ENCODE results near the gene INF2.

The INF2 gene

GRCh38 chr14:104698688-104699425, 9.4 kb downstream of the INF2 start:
- no peak overlapping the region for H3K4me3 ChIP-seq (ENCODE audit: low read depth, low read length)
- TF ChIP-seq CTCF (IDR thresholded peaks at IDR 0.05; ENCODE audit: low read depth, low read length, missing control alignments) = no peak
- DNase-seq (ENCODE audit: low read depth) = no peak

GRCh38 chr14:104699426-104699748, 10.0 kb downstream of the INF2 start:
- TF ChIP-seq CTCF (IDR thresholded peaks at IDR 0.05; ENCODE audit: low read depth, low read length, missing control alignments) = no peak
- H3K4me3 ChIP-seq (ENCODE audit: low read depth, low read length) = no peak overlapping the region
- DNase-seq (ENCODE audit: low read depth) = no peak

GRCh38 chr14:104700225-104700651, 10.8 kb downstream of the INF2 start:
- no peak for TF ChIP-seq CTCF (IDR thresholded peaks at IDR 0.05; ENCODE audit: low read depth, low read length, missing control alignments)
- DNase-seq (ENCODE audit: low read depth) = no peak
- no peak overlapping the region for H3K4me3 ChIP-seq (ENCODE audit: low read depth, low read length)

GRCh38 chr14:104700747-104701217, 11.4 kb downstream of the INF2 start:
- DNase-seq (ENCODE audit: low read depth) = no peak
- H3K4me3 ChIP-seq (ENCODE audit: low read depth, low read length) = no peak overlapping the region
- TF ChIP-seq CTCF (IDR thresholded peaks at IDR 0.05; ENCODE audit: low read depth, low read length, missing control alignments) = no peak

DNA sequence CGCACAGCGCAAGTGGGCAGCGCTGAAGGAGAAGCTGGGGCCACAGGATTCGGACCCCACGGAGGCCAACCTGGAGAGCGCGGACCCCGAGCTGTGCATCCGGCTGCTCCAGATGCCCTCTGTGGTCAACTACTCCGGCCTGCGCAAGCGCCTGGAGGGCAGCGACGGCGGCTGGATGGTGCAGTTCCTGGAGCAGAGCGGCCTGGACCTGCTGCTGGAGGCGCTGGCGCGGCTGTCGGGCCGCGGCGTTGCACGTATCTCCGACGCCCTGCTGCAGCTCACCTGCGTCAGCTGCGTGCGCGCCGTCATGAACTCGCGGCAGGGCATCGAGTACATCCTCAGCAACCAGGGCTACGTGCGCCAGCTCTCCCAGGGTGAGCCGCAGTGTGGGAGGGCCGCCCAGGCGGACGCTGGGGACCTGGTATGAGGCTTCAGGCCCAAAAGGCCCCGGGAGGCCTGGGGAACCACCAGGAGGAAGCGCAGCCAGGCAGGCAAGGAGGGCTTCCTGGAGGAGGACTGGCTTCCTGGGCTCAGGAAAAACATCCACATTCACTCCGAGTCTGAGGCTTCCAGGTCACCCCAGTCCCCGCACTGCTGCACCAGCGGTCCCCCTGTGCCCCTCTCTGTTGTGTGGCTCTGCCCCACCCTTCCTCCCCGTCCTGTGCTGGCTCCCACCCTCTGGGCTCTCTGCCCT, 12.1 kb downstream of the INF2 start:
- DNase-seq (ENCODE audit: low read depth) = no peak
- no peak for TF ChIP-seq CTCF (IDR thresholded peaks at IDR 0.05; ENCODE audit: low read depth, low read length, missing control alignments)
- H3K4me3 ChIP-seq (ENCODE audit: low read depth, low read length) = no peak overlapping the region

DNA sequence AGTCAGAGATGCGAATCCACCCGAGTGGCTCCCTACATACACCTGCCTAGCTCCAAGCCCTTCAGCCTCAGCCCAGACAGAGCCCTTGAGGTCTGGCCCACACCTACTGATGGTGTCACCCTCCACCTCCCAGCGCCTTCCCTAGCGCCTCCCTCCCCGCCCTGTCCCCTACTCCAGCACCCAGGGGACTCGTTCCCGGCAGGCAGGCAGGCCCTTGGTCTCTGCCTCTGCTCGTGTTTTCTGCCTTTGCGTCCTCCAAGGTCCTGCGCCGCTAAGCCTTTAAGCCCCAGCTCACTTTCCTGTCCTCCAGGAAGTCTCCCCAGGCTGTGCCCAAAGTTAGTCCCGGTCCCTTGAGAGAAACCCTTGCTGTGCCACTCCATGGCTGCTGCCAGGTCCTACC, 12.7 kb downstream of the INF2 start:
- no peak for TF ChIP-seq CTCF (IDR thresholded peaks at IDR 0.05; ENCODE audit: low read depth, low read length, missing control alignments)
- DNase-seq (ENCODE audit: low read depth) = no peak
- no peak overlapping the region for H3K4me3 ChIP-seq (ENCODE audit: low read depth, low read length)
